Measurements from ENCODE around the gene PLOD1. TPM values are rescaled to one million over a fixed set of nuclear protein-coding genes. Genes with fewer than 3 reads are reported as not detected.

PLOD1 gene
- total RNA-seq, 1 experiment from 2014 or later: 80.2 TPM

GRCh38 chr1:12014141-12014991, 79.8 kb downstream of the PLOD1 start:
- peaks cover 6% of the 10 kb centered on the region for H3K4me1 Mint-ChIP-seq (ENCODE audit: low read depth, unreplicated experiment)
- BruUV-seq (replicated peaks): no TSS peak
- H3K27ac Mint-ChIP-seq (ENCODE audit: unreplicated experiment): no peak overlapping the region
- intact Hi-C loops (cut with micrococcal nuclease; ENCODE audit: unreplicated experiment): no loop called here
- no peak for DNase-seq
- H3K27me3 Mint-ChIP-seq (ENCODE audit: unreplicated experiment): no peaks in the 10 kb centered on the region
- no peaks in the 10 kb centered on the region for H3K9me3 Mint-ChIP-seq (ENCODE audit: low read depth, unreplicated experiment)
- TF ChIP-seq CTCF (IDR thresholded peaks at IDR 0.05; ENCODE audit: unreplicated experiment): no peak
- no peak overlapping the region for H3K4me3 Mint-ChIP-seq (ENCODE audit: low read depth, unreplicated experiment)
- CTCF ChIA-PET: no interaction called here
- H3K36me3 Mint-ChIP-seq (ENCODE audit: insufficient read depth, unreplicated experiment): peaks cover 15% of the 10 kb centered on the region

- no peaks in the 10 kb centered on the region for H3K9me3 Mint-ChIP-seq (ENCODE audit: low read depth, unreplicated experiment)
- H3K27me3 Mint-ChIP-seq (ENCODE audit: unreplicated experiment): no peaks in the 10 kb centered on the region
- TF ChIP-seq CTCF (IDR thresholded peaks at IDR 0.05; ENCODE audit: unreplicated experiment): no peak
- no peak for DNase-seq
- H3K4me1 Mint-ChIP-seq (ENCODE audit: low read depth, unreplicated experiment): peaks cover 6% of the 10 kb centered on the region
- H3K27ac Mint-ChIP-seq (ENCODE audit: unreplicated experiment): no peak overlapping the region
- intact Hi-C loops (cut with micrococcal nuclease; ENCODE audit: unreplicated experiment): no loop called here
- H3K36me3 Mint-ChIP-seq (ENCODE audit: insufficient read depth, unreplicated experiment): peaks cover 22% of the 10 kb centered on the region
- BruUV-seq (replicated peaks): no TSS peak
- no peak overlapping the region for H3K4me3 Mint-ChIP-seq (ENCODE audit: low read depth, unreplicated experiment)
- CTCF ChIA-PET: no interaction called here
Measured at GRCh38 chr1:12015001-12015491, 80.5 kb downstream of the PLOD1 start.

GRCh38 chr1:12015499-12015898, 81.0 kb downstream of the PLOD1 start:
- no peak for TF ChIP-seq CTCF (IDR thresholded peaks at IDR 0.05; ENCODE audit: unreplicated experiment)
- Mint-ChIP-seq H3K4me1 (ENCODE audit: low read depth, unreplicated experiment) (peaks cover 6% of the 10 kb centered on the region), H3K27me3 (ENCODE audit: unreplicated experiment) (no peaks in the 10 kb centered on the region), H3K27ac (ENCODE audit: unreplicated experiment) (no peak overlapping the region), H3K9me3 (ENCODE audit: low read depth, unreplicated experiment) (no peaks in the 10 kb centered on the region), H3K4me3 (ENCODE audit: low read depth, unreplicated experiment) (no peak overlapping the region), H3K36me3 (ENCODE audit: insufficient read depth, unreplicated experiment) (peaks cover 22% of the 10 kb centered on the region)
- DNase-seq: no peak
- intact Hi-C loops (cut with micrococcal nuclease; ENCODE audit: unreplicated experiment): no loop called here
- CTCF ChIA-PET: no interaction called here
- no TSS peak for BruUV-seq (replicated peaks)

- no peak for DNase-seq
- Mint-ChIP-seq H3K36me3 (ENCODE audit: insufficient read depth, unreplicated experiment) (peaks cover 22% of the 10 kb centered on the region), H3K27ac (ENCODE audit: unreplicated experiment) (no peak overlapping the region), H3K4me3 (ENCODE audit: low read depth, unreplicated experiment) (no peak overlapping the region), H3K4me1 (ENCODE audit: low read depth, unreplicated experiment) (peaks cover 6% of the 10 kb centered on the region), H3K9me3 (ENCODE audit: low read depth, unreplicated experiment) (no peaks in the 10 kb centered on the region), H3K27me3 (ENCODE audit: unreplicated experiment) (no peaks in the 10 kb centered on the region)
- intact Hi-C loops (cut with micrococcal nuclease; ENCODE audit: unreplicated experiment): no loop called here
- TF ChIP-seq CTCF (IDR thresholded peaks at IDR 0.05; ENCODE audit: unreplicated experiment): no peak
- CTCF ChIA-PET: no interaction called here
- BruUV-seq (replicated peaks): no TSS peak
Measured at GRCh38 chr1:12016182-12016581, 81.7 kb downstream of the PLOD1 start.
